Dendritic cell treated with granulocyte-macrophage colony-stimulating factor and Interleukin-4, amounts not matched to agents 40 ng/mL and 50 ng/mL, for 4 days (primary cell): ENCODE measurements around the gene DNTT.

Experiments
- H3K27ac Mint-ChIP-seq: one replicate; pipeline ENCODE4 v1.8.0; 2022; ENCODE audit warnings: mild to moderate bottlenecking, mixed read lengths
- H3K27me3 Mint-ChIP-seq: one replicate; pipeline ENCODE4 v1.8.0; 2022; ENCODE audit warnings: mild to moderate bottlenecking, mixed read lengths
- H3K36me3 Mint-ChIP-seq: one replicate; pipeline ENCODE4 v1.8.0; 2022; ENCODE audit warnings: low read depth, mixed read lengths
- H3K4me1 Mint-ChIP-seq: one replicate; pipeline ENCODE4 v1.8.0; 2022; ENCODE audit warnings: low read depth, mixed read lengths
- H3K4me3 Mint-ChIP-seq: one replicate; pipeline ENCODE4 v1.8.0; 2022; ENCODE audit warnings: mild to moderate bottlenecking, moderate library complexity, mixed read lengths
- H3K9me3 Mint-ChIP-seq: one replicate; pipeline ENCODE4 v1.8.0; 2022; ENCODE audit warnings: mixed read lengths
- intact Hi-C: fragments of 100-400 bp; cut with micrococcal nuclease; formaldehyde crosslinking; loops from one replicate; pipeline ENCODE4 v1.15.0; 2022

Gene DNTT

DNA sequence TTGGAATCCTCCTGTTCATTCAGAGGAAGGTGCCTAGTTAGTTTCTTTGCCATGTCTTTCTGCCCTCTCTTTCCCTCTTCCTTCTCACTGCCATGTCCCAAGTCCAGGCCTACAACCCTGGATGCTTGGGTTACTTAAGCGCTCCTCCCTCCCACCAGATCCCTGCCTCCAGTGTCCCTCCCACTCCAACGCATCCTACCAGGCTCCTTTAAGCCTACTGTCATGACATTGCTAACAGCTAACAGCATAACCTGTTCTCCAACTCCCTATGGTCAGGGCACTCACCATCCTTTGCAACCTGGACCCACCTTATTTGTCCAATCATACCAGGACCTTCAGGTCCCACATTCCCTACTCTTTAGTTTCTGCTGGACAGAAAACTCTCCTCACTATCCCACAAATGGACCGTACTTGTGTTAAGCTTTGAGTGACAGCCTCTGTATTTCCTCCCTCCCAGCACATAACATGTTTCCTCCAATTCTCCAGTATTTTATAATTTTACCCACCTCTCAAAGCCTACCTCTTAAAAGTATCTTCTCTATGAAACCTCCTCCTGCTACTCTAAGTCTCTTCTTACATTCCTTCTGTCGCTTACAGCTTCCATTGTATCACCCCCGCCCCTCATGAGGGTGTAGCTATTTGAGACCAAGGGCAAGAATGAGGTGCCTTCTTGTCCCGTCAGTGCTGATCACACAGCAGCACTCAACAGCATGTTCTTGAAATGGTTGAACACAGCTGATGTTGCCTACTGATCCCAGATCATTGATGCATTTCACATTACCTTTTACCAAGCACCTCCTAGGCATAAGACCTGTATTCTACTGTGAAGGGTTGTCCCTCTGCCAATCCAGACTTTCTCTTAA is 34.6 kb upstream of the DNTT start:
- Mint-ChIP-seq H3K4me3 (peak overlapping the region; percentile 78), H3K36me3 (peaks cover 46% of the 10 kb centered on the region), H3K27me3 (no peaks in the 10 kb centered on the region), H3K9me3 (no peaks in the 10 kb centered on the region), H3K27ac (peak overlapping the region; percentile 93), H3K4me1 (peaks cover 59% of the 10 kb centered on the region)
- intact Hi-C loops, result loop anchor here (1.0 to 5.0 kb wide), 2 partner anchors 11 to 32 kb away; no protein-coding TSS in a partner anchor

GRCh38 chr10:96270571-96270970 is 33.7 kb upstream of the DNTT start:
- Mint-ChIP-seq H3K4me3 (peak overlapping the region; percentile 78), H3K4me1 (peaks cover 59% of the 10 kb centered on the region), H3K36me3 (peaks cover 41% of the 10 kb centered on the region), H3K27ac (peak overlapping the region; percentile 93), H3K27me3 (no peaks in the 10 kb centered on the region), H3K9me3 (no peaks in the 10 kb centered on the region)
- intact Hi-C loops, result loop anchor here (1.0 to 5.0 kb wide), 2 partner anchors 12 to 33 kb away; no protein-coding TSS in a partner anchor

DNA sequence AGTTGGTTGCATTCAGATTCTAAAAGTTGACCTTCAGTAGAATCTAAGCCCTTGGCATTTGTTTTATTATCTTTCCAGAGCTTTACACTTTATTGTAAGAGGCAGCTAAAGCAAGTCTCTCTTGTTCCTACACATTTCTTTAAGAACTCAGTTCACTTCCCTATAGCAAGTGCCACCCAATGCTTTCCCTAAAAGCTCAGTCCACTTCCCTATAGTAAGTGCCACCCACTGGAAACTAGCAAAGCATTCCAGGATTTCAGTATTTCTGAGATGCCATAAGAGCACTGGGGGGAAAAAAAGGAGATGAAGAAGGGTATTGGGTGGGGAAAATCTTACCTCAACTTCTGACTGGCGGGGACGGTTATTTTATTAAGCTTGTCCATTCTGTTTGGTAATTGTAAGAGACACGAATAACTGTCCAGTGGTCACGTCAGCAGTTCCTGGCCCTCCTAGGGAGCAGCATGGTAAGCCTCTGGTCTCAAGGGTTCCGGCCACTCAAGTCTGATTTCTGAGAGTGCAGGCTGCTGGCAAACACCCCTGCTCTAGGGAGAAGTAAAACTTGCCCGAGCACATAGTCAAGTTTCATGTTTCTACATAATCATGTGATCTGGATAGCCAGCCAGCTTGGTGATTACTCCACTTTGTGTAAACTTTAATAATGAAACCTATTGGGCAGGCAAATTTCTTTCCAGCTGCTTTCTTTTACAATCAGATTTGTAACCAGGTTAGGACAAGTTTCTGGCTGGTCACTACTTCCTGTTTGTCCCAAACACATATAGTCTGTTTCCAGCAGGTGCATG is 33.0 kb upstream of the DNTT start, which contains the start of gene BLNK:
Gene BLNK (minus strand): TSS at position 554 of the 800 bp plus-strand sequence. CDS start 171 bp downstream, at position 383.
- intact Hi-C loops, result loop anchor here (5.0 kb wide), 1 partner anchor 34 kb away; no protein-coding TSS in a partner anchor
- Mint-ChIP-seq H3K27me3 (no peaks in the 10 kb centered on the region), H3K4me3 (peak within 1 kb of the TSS; percentile 78), H3K36me3 (peaks cover 35% of the 10 kb centered on the region), H3K27ac (peak within 1 kb of the TSS; percentile 93), H3K9me3 (no peaks in the 10 kb centered on the region), H3K4me1 (peaks cover 58% of the 10 kb centered on the region)

DNA sequence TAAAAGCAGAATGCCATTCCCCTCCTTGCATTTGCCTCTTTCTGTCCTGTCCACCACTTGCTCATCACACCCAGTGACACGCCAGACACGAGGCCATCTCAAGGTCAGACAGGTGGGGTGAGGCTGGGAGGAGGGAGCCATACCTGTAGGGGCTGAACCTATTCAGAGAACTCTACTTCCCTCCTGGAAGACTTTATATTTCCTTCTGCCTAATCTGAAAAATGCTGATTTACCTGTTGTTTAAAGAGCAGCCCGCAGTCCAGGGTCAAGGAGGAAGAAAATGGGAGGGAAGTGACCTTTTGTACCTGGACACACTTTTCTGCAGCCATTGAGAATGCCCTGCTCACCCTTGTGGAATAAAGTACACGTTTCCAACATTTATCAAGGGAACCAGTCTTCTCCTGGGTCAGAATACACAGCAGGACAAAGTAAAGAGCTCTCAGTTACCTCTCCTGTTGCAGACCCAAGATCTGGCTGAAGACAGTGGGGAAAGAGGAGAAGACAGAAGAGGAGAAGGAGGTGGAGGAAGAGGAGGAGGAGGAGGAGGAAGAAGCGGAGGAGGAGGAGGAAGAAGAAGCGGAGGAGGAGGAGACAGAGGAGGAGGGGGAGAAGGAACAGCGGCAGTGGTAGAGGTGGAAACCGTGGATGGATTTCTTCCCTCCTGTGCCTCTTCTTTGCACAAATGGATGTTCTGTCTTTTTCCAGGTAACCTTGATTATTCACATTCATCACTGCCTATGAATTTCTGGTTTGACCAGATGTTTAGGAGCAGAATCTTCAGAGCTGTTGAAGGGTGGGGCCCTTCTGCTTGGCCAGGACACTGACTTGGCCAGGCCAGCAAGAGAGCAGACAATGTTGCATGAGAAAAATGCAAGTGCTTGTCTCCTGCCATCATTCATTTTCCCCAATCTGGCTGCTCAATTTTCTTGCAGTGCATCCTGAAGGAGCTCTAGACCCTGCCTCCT is 31.6 kb upstream of the DNTT start:
- no peaks in the 10 kb centered on the region for H3K27me3 Mint-ChIP-seq
- intact Hi-C loops, result loop anchor here (5.0 kb wide), 1 partner anchor 35 kb away; no protein-coding TSS in a partner anchor
- peaks cover 57% of the 10 kb centered on the region for H3K4me1 Mint-ChIP-seq
- no peak overlapping the region for H3K4me3 Mint-ChIP-seq
- H3K9me3 Mint-ChIP-seq, result no peaks in the 10 kb centered on the region
- H3K27ac Mint-ChIP-seq, result peak overlapping the region; percentile 93
- H3K36me3 Mint-ChIP-seq, result peaks cover 21% of the 10 kb centered on the region

- Mint-ChIP-seq H3K27ac (peak overlapping the region; percentile 34), H3K27me3 (no peaks in the 10 kb centered on the region), H3K4me1 (peaks cover 47% of the 10 kb centered on the region)
These were observed 28.4 kb upstream of the DNTT start for GRCh38 chr10:96275685-96276418.

GRCh38 chr10:96276426-96276825 is 27.8 kb upstream of the DNTT start:
- Mint-ChIP-seq H3K36me3 (no peaks in the 10 kb centered on the region), H3K4me1 (peaks cover 47% of the 10 kb centered on the region), H3K27ac (peak overlapping the region; percentile 34)

More at GRCh38 chr10:96275685-96276418, 28.4 kb upstream of the DNTT start:
- H3K4me3 Mint-ChIP-seq, result no peak overlapping the region
- intact Hi-C loops, result loop anchor here (2.0 kb wide), 1 partner anchor 15 kb away; no protein-coding TSS in a partner anchor
- H3K9me3 Mint-ChIP-seq, result no peaks in the 10 kb centered on the region
- no peaks in the 10 kb centered on the region for H3K36me3 Mint-ChIP-seq

GRCh38 chr10:96276831-96277230 is 27.4 kb upstream of the DNTT start:
- Mint-ChIP-seq H3K27ac (peak overlapping the region; percentile 34), H3K36me3 (no peaks in the 10 kb centered on the region), H3K9me3 (no peaks in the 10 kb centered on the region), H3K4me1 (peaks cover 45% of the 10 kb centered on the region), H3K4me3 (no peak overlapping the region), H3K27me3 (no peaks in the 10 kb centered on the region)
- intact Hi-C loops, result no loop called here

More at GRCh38 chr10:96276426-96276825, 27.8 kb upstream of the DNTT start:
- Mint-ChIP-seq H3K9me3 (no peaks in the 10 kb centered on the region), H3K4me3 (no peak overlapping the region), H3K27me3 (no peaks in the 10 kb centered on the region)
- intact Hi-C loops, result no loop called here

- Mint-ChIP-seq H3K9me3 (no peaks in the 10 kb centered on the region), H3K27ac (no peak overlapping the region), H3K4me3 (no peak overlapping the region), H3K27me3 (no peaks in the 10 kb centered on the region), H3K4me1 (peaks cover 28% of the 10 kb centered on the region), H3K36me3 (no peaks in the 10 kb centered on the region)
- intact Hi-C loops, result no loop called here
These were observed 25.0 kb upstream of the DNTT start for GRCh38 chr10:96279191-96279641.

GRCh38 chr10:96280859-96281258 is 23.4 kb upstream of the DNTT start:
- Mint-ChIP-seq H3K36me3 (no peaks in the 10 kb centered on the region), H3K4me3 (no peak overlapping the region), H3K4me1 (peaks cover 28% of the 10 kb centered on the region)

DNA sequence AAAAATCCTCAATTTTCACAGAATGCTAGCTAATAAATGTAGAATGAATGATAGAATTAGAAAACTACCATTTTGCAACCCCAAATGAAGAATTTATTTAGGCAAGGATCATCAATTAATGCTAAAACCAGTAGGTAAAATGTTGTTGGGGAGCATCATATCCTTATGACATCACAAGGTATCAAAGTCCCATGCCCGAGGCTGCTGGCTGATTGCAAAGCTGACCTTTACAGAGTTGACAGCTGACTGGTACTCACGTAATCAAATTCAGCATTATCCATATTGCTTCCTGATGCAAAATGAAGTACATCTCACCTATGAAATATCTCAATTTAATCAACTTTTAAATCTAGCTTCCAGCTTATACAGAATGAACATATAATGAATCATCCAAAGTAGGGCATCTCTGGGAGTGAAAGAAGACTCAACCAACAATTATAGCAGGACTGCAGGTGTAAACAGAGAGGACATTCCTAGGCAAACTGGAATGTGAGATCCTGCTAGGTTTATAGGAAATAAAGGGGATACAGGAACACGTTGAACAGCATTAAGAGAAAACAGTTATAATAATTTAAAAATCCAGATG is 22.7 kb upstream of the DNTT start:
- Mint-ChIP-seq H3K4me3 (no peak overlapping the region), H3K9me3 (no peaks in the 10 kb centered on the region), H3K27ac (no peak overlapping the region), H3K4me1 (peaks cover 21% of the 10 kb centered on the region), H3K36me3 (no peaks in the 10 kb centered on the region), H3K27me3 (no peaks in the 10 kb centered on the region)
- intact Hi-C loops, result no loop called here

More at GRCh38 chr10:96280859-96281258, 23.4 kb upstream of the DNTT start:
- Mint-ChIP-seq H3K9me3 (no peaks in the 10 kb centered on the region), H3K27ac (no peak overlapping the region), H3K27me3 (no peaks in the 10 kb centered on the region)
- intact Hi-C loops, result no loop called here

DNA sequence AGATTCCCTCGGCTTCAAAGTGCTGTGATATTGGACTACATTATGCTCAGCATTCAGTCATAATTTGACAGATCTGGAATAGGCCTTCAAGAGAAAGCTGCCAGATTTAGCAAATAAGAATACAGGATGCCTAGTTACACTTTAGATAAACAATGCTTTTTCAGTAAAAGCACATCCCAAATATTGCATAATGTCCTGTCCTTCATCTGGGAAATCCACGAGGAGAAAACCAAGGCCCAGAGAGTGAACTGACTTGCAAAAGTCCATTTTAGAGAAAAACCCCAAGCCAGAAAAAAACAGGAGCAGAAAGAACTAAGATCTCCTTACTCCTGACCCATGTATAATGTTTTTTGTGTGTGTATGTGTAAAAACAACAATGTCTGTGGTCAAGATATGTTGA is 20.9 kb upstream of the DNTT start:
- H3K9me3 Mint-ChIP-seq, result no peaks in the 10 kb centered on the region
- no peak overlapping the region for H3K27ac Mint-ChIP-seq
- no peak overlapping the region for H3K4me3 Mint-ChIP-seq
- peaks cover 24% of the 10 kb centered on the region for H3K4me1 Mint-ChIP-seq
- no peaks in the 10 kb centered on the region for H3K36me3 Mint-ChIP-seq
- intact Hi-C loops, result no loop called here
- H3K27me3 Mint-ChIP-seq, result no peaks in the 10 kb centered on the region

DNA sequence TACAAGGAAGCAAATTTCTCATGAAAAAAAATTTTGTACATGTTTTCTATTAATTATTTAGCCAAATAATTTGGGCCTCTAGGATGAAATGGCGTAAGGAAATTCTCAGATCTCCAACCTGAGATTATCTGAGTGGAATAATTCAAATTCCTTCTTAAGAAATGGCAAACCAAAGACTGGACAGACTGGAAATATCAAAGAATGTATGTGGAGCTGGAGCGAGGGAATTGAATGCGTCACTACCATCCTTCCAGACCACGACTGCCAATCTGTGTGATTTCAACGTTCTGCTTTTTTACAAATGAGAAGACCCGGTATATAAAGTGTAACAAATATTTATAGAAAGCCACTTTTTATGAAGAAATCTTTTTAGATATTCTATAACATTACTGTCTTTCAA is 20.5 kb upstream of the DNTT start:
- Mint-ChIP-seq H3K36me3 (no peaks in the 10 kb centered on the region), H3K4me3 (no peak overlapping the region), H3K9me3 (no peaks in the 10 kb centered on the region), H3K27me3 (no peaks in the 10 kb centered on the region), H3K27ac (no peak overlapping the region), H3K4me1 (peaks cover 25% of the 10 kb centered on the region)
- intact Hi-C loops, result no loop called here
